HK-2 (cell line): ENCODE measurements around the gene NDUFA13.

ENCODE experiments used
- DNase-seq: peaks from one replicate; pipeline ENCODE4 v3.0.0-alpha.2; 2018; ENCODE audit not compliant: unreplicated experiment

NDUFA13 gene

DNA sequence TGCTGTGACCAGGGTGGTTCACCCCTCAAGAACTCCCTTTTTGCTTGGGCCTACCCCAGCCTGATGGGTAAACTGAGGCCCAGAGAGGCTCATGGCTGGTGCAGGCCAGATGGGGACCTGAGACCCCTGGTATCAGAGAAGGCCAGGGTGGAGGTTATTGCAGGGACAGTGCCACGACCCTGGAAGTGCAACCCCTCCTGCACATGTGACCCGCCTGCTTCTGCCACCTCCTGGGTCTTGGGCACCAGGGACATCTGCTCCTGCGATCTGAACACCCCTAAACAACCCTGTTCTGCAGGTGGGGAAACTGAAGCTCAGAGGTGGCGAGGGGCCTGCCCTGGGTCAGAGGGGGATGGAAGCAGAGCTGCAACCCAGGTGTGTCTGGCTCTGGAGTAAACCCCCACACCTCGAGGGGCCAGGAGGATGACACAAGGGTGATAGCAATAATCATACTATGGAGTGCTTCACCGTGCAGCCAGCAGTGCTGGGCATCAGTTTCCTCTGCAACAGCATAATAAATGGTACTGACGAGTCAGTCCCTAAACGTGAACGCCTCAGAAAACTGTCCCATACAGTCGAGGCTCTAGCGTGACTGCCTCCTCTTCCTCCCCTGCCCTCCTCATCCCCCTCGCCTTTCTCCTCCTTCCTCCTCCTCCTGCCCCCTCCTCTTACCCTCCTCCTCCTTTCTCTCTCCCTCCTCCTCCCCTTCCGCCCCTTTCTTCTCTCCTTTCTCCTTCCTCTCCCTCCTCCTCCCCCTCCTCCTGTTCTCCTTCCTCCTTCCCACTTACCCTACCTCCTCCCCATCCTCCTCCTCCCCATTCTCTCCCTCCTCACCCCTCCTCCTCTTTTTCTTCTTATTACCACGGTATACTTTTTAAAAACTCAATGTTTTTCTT lies 17.0 kb downstream of the NDUFA13 start:
- no peak for DNase-seq

GRCh38 chr19:19533841-19534240 lies 17.8 kb downstream of the NDUFA13 start:
- DNase-seq: no peak

GRCh38 chr19:19534556-19535265 lies 18.7 kb downstream of the NDUFA13 start:
- no peak for DNase-seq

DNA sequence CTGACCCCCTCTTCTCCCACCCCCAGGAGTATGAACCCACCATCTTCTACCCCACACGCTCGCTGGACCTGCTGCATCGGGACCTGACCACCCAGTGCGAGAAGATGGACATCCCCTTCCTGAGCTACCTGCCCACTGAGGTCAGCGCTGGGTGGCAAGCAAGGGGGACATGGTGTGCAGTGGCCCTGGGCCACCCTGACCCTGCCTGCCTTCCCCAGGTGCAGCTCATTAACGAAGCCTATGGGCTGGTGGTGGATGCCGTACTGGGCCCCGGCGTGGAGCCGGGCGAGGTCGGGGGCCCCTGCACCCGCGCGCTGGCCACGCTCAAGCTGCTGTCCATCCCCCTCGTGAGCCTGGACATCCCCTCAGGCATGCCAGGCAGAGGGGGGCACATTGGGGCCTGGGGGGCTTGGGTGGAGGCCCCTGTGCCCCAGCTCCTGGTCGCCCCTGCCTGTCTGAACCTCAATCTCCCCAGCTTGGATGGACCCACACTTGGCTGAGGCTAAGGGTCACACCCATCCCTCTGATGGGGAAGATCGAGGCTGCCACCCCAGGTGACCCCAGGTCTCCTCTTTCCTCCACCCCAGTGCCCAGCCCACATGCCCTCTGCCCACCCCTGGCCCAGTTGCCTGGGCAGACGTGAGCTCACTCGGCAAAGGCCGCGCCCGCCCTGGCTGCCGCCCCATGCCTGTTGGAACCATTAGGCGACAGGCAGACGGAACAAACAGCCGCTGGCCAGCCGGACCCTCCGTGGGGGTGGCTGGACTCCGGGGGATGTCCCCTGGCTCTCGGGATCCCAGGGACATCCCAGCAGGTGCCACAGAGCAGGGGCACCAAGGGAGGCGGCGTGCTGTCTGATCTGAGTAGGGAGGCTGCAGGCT lies 19.5 kb downstream of the NDUFA13 start:
- no peak for DNase-seq

- DNase-seq: no peak
Observed at GRCh38 chr19:19537075-19538048, 21.3 kb downstream of the NDUFA13 start.

GRCh38 chr19:19538061-19538784 lies 22.2 kb downstream of the NDUFA13 start, which contains the start of gene CILP2:
Gene CILP2, plus strand, starts transcription at chr19:19538265. Its CDS starts 85 bp downstream, at chr19:19538350.
- no peak for DNase-seq

- no peak for DNase-seq
Observed at GRCh38 chr19:19538785-19539166, 22.8 kb downstream of the NDUFA13 start.

DNA sequence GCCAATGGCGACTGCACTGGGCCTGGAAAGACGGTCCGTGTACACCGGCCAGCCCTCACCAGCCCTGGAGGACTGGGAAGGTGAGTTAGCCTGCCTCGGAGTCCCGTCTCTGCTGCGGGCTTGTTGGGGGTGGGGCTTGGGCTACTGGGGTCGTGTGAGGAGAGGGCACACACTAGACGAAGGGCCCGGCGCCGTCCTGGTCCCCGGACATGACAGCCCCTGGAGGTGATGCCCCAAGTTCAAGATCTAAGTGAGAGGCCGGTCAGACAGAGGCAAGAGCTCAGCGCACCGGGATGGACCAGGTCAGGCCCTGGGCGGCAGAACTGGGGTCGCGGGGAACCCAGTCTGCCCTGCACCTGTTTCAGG lies 23.7 kb downstream of the NDUFA13 start:
- no peak for DNase-seq

DNA sequence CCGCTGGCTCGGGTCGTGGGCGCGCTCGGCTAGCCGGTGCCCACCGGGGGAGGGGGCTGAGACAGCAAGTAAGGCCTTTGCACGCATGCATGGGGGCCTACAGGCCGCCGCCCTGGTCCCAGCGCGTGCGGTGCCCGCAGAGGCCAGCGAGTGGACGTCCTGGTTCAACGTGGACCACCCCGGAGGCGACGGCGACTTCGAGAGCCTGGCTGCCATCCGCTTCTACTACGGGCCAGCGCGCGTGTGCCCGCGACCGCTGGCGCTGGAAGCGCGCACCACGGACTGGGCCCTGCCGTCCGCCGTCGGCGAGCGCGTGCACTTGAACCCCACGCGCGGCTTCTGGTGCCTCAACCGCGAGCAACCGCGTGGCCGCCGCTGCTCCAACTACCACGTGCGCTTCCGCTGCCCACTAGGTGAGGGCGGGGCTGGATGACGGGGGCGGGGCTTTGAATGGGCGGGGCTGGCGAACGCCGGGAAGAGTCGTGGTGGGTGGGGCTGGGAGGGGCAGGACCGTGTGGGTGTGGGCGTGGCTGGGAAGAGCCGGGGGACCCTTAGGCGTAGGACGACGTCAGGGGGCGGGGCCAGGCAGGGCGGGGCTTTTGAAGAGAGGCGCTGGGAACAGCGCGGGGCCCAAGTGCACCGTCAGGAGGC lies 24.2 kb downstream of the NDUFA13 start:
- no peak for DNase-seq

GRCh38 chr19:19540715-19541515 lies 24.9 kb downstream of the NDUFA13 start:
- DNase-seq: no peak

GRCh38 chr19:19541616-19542015 lies 25.6 kb downstream of the NDUFA13 start:
- DNase-seq: no peak

- DNase-seq: no peak
Observed at GRCh38 chr19:19542507-19542906, 26.5 kb downstream of the NDUFA13 start.

GRCh38 chr19:19543101-19543500 lies 27.1 kb downstream of the NDUFA13 start:
- DNase-seq: no peak

GRCh38 chr19:19543640-19544039 lies 27.6 kb downstream of the NDUFA13 start:
- DNase-seq: no peak

DNA sequence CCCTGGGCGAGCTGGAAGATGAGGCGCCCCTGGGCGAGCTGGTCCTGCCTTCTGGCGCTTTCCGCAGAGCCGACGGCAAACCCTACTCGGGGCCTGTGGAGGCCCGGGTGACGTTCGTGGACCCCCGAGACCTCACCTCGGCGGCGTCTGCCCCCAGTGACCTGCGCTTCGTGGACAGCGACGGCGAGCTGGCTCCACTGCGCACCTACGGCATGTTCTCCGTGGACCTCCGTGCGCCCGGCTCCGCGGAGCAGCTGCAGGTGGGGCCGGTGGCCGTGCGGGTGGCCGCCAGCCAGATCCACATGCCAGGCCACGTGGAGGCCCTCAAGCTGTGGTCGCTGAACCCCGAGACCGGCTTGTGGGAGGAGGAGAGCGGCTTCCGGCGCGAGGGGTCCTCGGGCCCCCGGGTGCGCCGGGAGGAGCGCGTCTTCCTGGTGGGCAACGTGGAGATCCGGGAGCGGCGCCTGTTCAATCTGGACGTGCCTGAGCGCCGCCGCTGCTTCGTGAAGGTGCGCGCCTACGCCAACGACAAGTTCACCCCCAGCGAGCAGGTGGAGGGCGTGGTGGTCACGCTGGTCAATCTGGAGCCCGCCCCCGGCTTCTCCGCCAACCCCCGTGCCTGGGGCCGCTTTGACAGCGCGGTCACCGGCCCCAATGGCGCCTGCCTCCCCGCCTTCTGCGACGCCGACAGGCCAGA lies 28.4 kb downstream of the NDUFA13 start:
- no peak for DNase-seq

GRCh38 chr19:19544954-19545591 lies 29.0 kb downstream of the NDUFA13 start:
- DNase-seq: no peak

DNA sequence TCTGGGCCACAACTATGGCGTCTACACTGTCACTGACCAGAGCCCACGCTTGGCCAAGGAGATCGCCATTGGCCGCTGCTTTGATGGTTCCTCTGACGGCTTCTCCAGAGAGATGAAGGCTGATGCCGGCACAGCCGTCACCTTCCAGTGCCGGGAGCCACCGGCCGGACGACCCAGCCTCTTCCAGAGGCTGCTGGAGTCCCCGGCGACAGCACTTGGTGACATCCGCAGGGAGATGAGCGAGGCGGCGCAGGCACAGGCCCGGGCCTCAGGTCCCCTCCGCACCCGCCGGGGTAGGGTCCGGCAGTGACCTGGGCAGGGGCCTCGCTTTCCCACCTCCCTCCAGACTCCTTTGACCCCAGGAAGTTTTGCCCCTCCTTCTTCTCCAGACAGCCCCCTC lies 29.7 kb downstream of the NDUFA13 start:
- DNase-seq: no peak

GRCh38 chr19:19546751-19547162 lies 30.7 kb downstream of the NDUFA13 start:
- DNase-seq: no peak
